ENCODE results near the gene OBSCN. TPM values are rescaled to one million over a fixed set of nuclear protein-coding genes. Genes with fewer than 3 reads are reported as not detected.
"Not testable (repeated sequence)": the region's sequence is repeated elsewhere in the genome, so short reads cannot be mapped to it uniquely, and the experiment has no call there.

OBSCN gene
- total RNA-seq, 1 experiment from 2014 or later, result 10.5 TPM

DNA sequence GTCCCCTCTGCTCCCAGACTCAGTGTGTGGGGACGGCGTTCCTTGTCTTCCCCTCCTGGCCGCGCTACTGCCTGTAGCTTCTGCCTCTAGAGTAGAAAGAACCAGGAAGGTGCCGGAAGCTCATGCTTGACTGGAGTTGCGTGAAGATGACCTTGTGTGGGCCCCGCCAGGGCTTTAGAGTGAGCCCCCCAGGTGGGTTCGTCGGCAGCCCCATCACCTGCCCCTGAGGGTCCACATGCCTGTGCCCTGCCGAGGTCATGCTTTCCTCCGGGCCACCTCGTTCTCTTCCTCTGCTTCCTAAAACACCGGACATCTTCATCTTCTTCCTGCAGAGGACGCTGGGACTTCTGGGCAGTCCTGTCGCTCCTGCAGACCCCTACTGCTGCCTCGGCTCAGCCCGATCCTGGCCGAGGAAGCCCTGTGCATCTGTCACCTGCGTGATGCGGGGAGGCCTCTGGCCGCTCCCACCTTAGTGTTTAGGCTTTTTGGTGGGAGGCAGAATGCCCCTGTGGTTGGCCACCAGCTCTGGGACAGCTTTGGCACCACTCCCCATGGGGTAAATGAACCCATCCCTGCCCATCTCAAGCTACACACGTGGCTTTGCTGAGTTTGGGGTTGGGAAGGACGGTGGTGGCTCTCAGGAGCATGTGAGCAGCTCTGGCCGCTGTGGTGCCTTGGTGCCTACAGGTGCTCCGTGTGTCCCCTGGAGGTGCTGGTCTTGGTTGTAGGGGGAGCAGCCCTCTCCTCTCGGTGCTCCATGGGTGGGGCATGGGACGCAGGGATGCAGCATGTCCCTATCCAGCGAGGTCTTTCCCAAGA, 12.3 kb downstream of the OBSCN start:
- intact Hi-C loops (cut with micrococcal nuclease; ENCODE audit: unreplicated experiment) (no loop called here), in situ Hi-C loops (cut with HindIII; ENCODE audit: low pct_unique_long_range_greater_than_20kb, low sequenced_read_pairs) (no loop called here)
- H3K4me3 ChIP-seq (ENCODE audit: low read depth in 2 of 2, low read length in 2 of 2), result no peak overlapping the region
- H3K9me3 ChIP-seq (ENCODE audit: control insufficient read depth, insufficient read depth, low read depth, low read length), result no peaks in the 10 kb centered on the region; the same call in 1 of the 2 replicates
- H3K4me1 ChIP-seq (ENCODE audit: control insufficient read depth, insufficient read depth, low read length), result no peaks in the 10 kb centered on the region
- POLR2A ChIA-PET, result no interaction called here
- BruUV-seq (replicated peaks), result no TSS peak
- no peaks in the 10 kb centered on the region for H3K27me3 ChIP-seq (ENCODE audit: control insufficient read depth, insufficient read depth, low read length)
- TF ChIP-seq POLR2AphosphoS5 (IDR thresholded peaks at IDR 0.05; ENCODE audit: low read depth, low read length) (no peak), TCF7L2 (IDR thresholded peaks at IDR 0.05; ENCODE audit: low read depth, low read length) (no peak), CTCF (IDR thresholded peaks at IDR 0.05) (no peak), SIN3A (IDR thresholded peaks at IDR 0.05; ENCODE audit: borderline replicate concordance, insufficient read depth, low read depth, low read length) (no peak)
- TF ChIP-seq, protein P1, sequence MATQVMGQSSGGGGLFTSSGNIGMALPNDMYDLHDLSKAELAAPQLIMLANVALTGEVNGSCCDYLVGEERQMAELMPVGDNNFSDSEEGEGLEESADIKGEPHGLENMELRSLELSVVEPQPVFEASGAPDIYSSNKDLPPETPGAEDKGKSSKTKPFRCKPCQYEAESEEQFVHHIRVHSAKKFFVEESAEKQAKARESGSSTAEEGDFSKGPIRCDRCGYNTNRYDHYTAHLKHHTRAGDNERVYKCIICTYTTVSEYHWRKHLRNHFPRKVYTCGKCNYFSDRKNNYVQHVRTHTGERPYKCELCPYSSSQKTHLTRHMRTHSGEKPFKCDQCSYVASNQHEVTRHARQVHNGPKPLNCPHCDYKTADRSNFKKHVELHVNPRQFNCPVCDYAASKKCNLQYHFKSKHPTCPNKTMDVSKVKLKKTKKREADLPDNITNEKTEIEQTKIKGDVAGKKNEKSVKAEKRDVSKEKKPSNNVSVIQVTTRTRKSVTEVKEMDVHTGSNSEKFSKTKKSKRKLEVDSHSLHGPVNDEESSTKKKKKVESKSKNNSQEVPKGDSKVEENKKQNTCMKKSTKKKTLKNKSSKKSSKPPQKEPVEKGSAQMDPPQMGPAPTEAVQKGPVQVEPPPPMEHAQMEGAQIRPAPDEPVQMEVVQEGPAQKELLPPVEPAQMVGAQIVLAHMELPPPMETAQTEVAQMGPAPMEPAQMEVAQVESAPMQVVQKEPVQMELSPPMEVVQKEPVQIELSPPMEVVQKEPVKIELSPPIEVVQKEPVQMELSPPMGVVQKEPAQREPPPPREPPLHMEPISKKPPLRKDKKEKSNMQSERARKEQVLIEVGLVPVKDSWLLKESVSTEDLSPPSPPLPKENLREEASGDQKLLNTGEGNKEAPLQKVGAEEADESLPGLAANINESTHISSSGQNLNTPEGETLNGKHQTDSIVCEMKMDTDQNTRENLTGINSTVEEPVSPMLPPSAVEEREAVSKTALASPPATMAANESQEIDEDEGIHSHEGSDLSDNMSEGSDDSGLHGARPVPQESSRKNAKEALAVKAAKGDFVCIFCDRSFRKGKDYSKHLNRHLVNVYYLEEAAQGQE (IDR thresholded peaks at IDR 0.05; ENCODE audit: insufficient read depth in 1 of 2, low read depth in 2 of 2, low read length in 1 of 2), result no peak
- DNase-seq (ENCODE audit: low read depth, low spot score) (no peak), ATAC-seq (no peak)
- no peaks in the 10 kb centered on the region for H3K36me3 ChIP-seq (ENCODE audit: control insufficient read depth, insufficient read depth, low read length)
- H3K27ac ChIP-seq (ENCODE audit: low read length), result no peak overlapping the region
- CTCF ChIA-PET, result no interaction called here

DNA sequence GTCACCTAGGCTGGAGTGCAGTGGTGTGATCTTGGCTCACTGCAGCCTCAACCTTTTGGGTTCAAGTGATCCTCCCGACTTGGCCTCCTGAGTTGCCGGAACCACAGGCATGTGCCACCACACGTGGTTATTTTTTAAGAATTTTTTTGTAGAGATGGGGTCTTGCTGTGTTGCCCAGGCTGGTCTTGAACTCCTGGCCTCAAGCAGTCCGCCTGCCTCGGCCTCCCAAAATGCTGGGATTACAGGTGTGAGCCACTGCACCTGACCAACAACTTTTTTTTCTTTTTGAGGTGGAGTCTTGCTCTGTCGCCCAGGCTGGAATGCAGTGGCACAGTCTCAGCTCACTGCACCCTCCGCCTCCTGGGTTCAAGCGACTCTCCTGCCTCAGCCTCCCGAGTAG, 13.3 kb downstream of the OBSCN start:
- POLR2A ChIA-PET, result interaction anchor here (0.7 kb wide), 1 partner anchor 7 kb away, joined by 4 read pairs; no protein-coding TSS in a partner anchor
- H3K4me3 ChIP-seq (ENCODE audit: low read depth in 2 of 2, low read length in 2 of 2); H3K9me3 ChIP-seq (ENCODE audit: control insufficient read depth, insufficient read depth, low read depth, low read length); BruUV-seq (replicated peaks); H3K27ac ChIP-seq (ENCODE audit: low read length); in situ Hi-C loops (cut with HindIII; ENCODE audit: low pct_unique_long_range_greater_than_20kb, low sequenced_read_pairs); ATAC-seq; H3K4me1 ChIP-seq (ENCODE audit: control insufficient read depth, insufficient read depth, low read length); H3K27me3 ChIP-seq (ENCODE audit: control insufficient read depth, insufficient read depth, low read length); H3K36me3 ChIP-seq (ENCODE audit: control insufficient read depth, insufficient read depth, low read length); CTCF ChIA-PET; DNase-seq (ENCODE audit: low read depth, low spot score); intact Hi-C loops (cut with micrococcal nuclease; ENCODE audit: unreplicated experiment): not testable (repeated sequence)

DNA sequence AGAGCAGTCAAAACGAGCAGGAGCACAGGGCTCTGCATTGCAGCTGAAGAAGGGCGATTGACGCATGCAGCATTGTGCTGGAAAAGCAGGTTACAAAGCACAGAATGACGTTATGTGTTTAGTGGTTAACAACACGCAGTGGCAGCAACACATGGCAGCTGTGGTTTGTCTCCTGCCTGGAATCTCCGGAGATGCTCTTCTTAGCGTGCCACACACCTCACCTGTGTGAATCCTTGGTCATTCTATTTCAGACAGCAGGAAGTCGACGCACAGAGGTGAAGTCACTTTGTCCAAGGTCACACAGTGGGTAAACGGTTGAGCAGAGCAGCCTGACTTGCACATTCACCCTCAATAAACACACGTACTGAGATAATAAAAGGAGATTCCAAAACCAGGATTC, 14.7 kb downstream of the OBSCN start:
- CTCF ChIA-PET, result no interaction called here
- no peak for ATAC-seq

More for the DNA sequence above, 14.7 kb downstream of the OBSCN start:
- Histone ChIP-seq H3K4me1 (ENCODE audit: control insufficient read depth, insufficient read depth, low read length) (peaks cover 4% of the 10 kb centered on the region; the same call in 1 of the 2 replicates), H3K27ac (ENCODE audit: low read length) (no peak overlapping the region), H3K36me3 (ENCODE audit: control insufficient read depth, insufficient read depth, low read length) (no peaks in the 10 kb centered on the region), H3K4me3 (ENCODE audit: low read depth in 2 of 2, low read length in 2 of 2) (no peak overlapping the region), H3K27me3 (ENCODE audit: control insufficient read depth, insufficient read depth, low read length) (no peaks in the 10 kb centered on the region), H3K9me3 (ENCODE audit: control insufficient read depth, insufficient read depth, low read depth, low read length) (no peaks in the 10 kb centered on the region; the same call in 1 of the 2 replicates)
- in situ Hi-C loops (cut with HindIII; ENCODE audit: low pct_unique_long_range_greater_than_20kb, low sequenced_read_pairs), result no loop called here
- POLR2A ChIA-PET, result no interaction called here
- intact Hi-C loops (cut with micrococcal nuclease; ENCODE audit: unreplicated experiment), result no loop called here
- BruUV-seq (replicated peaks), result no TSS peak
- DNase-seq (ENCODE audit: low read depth, low spot score), result no peak
- TF ChIP-seq TCF7L2 (IDR thresholded peaks at IDR 0.05; ENCODE audit: low read depth, low read length), result no peak
- TF ChIP-seq, protein P1 (IDR thresholded peaks at IDR 0.05; ENCODE audit: insufficient read depth in 1 of 2, low read depth in 2 of 2, low read length in 1 of 2), result no peak
- no peak for TF ChIP-seq CTCF (IDR thresholded peaks at IDR 0.05)
- TF ChIP-seq SIN3A (IDR thresholded peaks at IDR 0.05; ENCODE audit: borderline replicate concordance, insufficient read depth, low read depth, low read length), result no peak
- no peak for TF ChIP-seq POLR2AphosphoS5 (IDR thresholded peaks at IDR 0.05; ENCODE audit: low read depth, low read length)
